Type B pancreatic cell (in vitro differentiated cells): ENCODE data around the gene CLEC17A. TPM values are rescaled to one million over a fixed set of nuclear protein-coding genes. Genes with fewer than 3 reads are reported as not detected.
A peak's percentile ranks its signal among the peaks of the same experiment; 100 is the strongest.
"Not testable (repeated sequence)": the region's sequence is repeated elsewhere in the genome, so short reads cannot be mapped to it uniquely, and the experiment has no call there.

Experiments used
- DNase-seq: peaks from one replicate; pipeline ENCODE4 v3.0.0; 2021; ENCODE audit warnings: mixed read lengths; ENCODE audit not compliant: unreplicated experiment; ENCODE audit errors: extremely low spot score
- H3K27ac Mint-ChIP-seq: 2 replicates; pipeline ENCODE4 v1.8.0; 2021; ENCODE audit warnings: mild to moderate bottlenecking, mixed read lengths
- H3K27me3 Mint-ChIP-seq: 2 replicates; pipeline ENCODE4 v1.8.0; 2021; ENCODE audit warnings: mixed read lengths
- H3K36me3 Mint-ChIP-seq: 2 replicates; pipeline ENCODE4 v1.8.0; 2021; ENCODE audit warnings: mixed read lengths
- H3K4me1 Mint-ChIP-seq: one replicate; pipeline ENCODE4 v1.8.0; 2021; ENCODE audit warnings: mixed read lengths; ENCODE audit not compliant: unreplicated experiment
- H3K4me3 Mint-ChIP-seq: 2 replicates; pipeline ENCODE4 v1.8.0; 2021; ENCODE audit warnings: mild to moderate bottlenecking, mixed read lengths
- H3K9me3 Mint-ChIP-seq: 2 replicates; pipeline ENCODE4 v1.8.0; 2021; ENCODE audit warnings: mixed read lengths
- CTCF ChIP-seq: fragments of 200-600 bp; sonication (generic); conservative IDR thresholded peaks from 2 replicates; pipeline ENCODE4 v1.5.0; 2021; ENCODE audit warnings: antibody characterized with exemption, mild to moderate bottlenecking
- total RNA-seq: library from RNA; stranded (reverse); gene quantifications from 2 replicates; pipeline ENCODE4 v1.2.1, GENCODE V29; 2021; ENCODE audit warnings: low replicate concordance

The CLEC17A gene
- total RNA-seq, 1 donor from 2014 or later = not detected

- H3K27me3 Mint-ChIP-seq, H3K9me3 Mint-ChIP-seq, H3K36me3 Mint-ChIP-seq: not testable (repeated sequence)
- peak overlapping the region; percentile 71 for H3K4me3 Mint-ChIP-seq
- H3K27ac Mint-ChIP-seq = peak overlapping the region; percentile 82
- peak; percentile 80 for DNase-seq
- H3K4me1 Mint-ChIP-seq = peaks cover 10% of the 10 kb centered on the region
- peak; percentile 52 for TF ChIP-seq CTCF
These were observed 31.5 kb upstream of the CLEC17A start for GRCh38 chr19:14551134-14552005.

- Mint-ChIP-seq H3K27ac (peak overlapping the region; percentile 82), H3K4me1 (peaks cover 14% of the 10 kb centered on the region)
- not testable (repeated sequence) for H3K36me3 Mint-ChIP-seq, H3K9me3 Mint-ChIP-seq, DNase-seq, H3K27me3 Mint-ChIP-seq, H3K4me3 Mint-ChIP-seq
These were observed 30.9 kb upstream of the CLEC17A start for GRCh38 chr19:14552006-14552360.

- no peak overlapping the region for H3K4me3 Mint-ChIP-seq
- no peak for DNase-seq
- H3K27ac Mint-ChIP-seq = peak overlapping the region; percentile 82
- peaks cover 4% of the 10 kb centered on the region for H3K36me3 Mint-ChIP-seq
- no peak for TF ChIP-seq CTCF
- no peaks in the 10 kb centered on the region for H3K9me3 Mint-ChIP-seq
- H3K4me1 Mint-ChIP-seq = peaks cover 14% of the 10 kb centered on the region
- no peaks in the 10 kb centered on the region for H3K27me3 Mint-ChIP-seq
These were observed 29.6 kb upstream of the CLEC17A start for GRCh38 chr19:14553042-14553938.

- Mint-ChIP-seq H3K36me3 (peaks cover 4% of the 10 kb centered on the region), H3K4me3 (peak overlapping the region; percentile 31), H3K27me3 (no peaks in the 10 kb centered on the region), H3K27ac (peak overlapping the region; percentile 87), H3K9me3 (no peaks in the 10 kb centered on the region), H3K4me1 (peaks cover 14% of the 10 kb centered on the region)
- no peak for DNase-seq
- TF ChIP-seq CTCF = no peak
These were observed 29.0 kb upstream of the CLEC17A start for GRCh38 chr19:14553939-14554243.

DNA sequence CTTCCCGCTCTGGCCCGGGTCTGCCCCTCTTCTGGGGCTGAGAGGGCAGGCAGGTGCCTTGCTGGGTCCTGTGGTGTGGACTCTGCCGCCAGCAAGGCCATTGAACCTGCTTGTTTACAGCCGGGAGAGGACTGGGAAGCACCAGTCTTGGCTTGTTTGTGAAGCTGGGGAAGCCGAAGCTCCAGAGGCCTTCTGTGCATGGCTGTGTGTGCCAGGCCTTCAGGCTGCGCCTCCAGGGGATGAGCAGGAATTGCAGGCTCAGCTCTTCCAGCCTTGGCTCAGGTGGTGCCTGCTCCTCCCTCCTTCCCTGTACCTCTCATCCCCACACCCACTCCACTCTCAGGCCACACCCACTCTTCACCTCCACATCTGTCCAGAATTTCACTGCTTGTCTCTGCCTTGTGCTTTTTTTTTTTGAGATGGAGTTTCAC, 28.5 kb upstream of the CLEC17A start:
- Mint-ChIP-seq H3K9me3 (no peaks in the 10 kb centered on the region), H3K4me3 (no peak overlapping the region)
- DNase-seq = no peak

More for the DNA sequence above, 28.5 kb upstream of the CLEC17A start:
- H3K4me1 Mint-ChIP-seq = peaks cover 14% of the 10 kb centered on the region
- TF ChIP-seq CTCF = no peak
- peaks cover 4% of the 10 kb centered on the region for H3K36me3 Mint-ChIP-seq
- peak overlapping the region; percentile 87 for H3K27ac Mint-ChIP-seq
- no peaks in the 10 kb centered on the region for H3K27me3 Mint-ChIP-seq
